Esophagus squamous epithelium (tissue), 4 donors: ENCODE results near the gene CTDSPL.

Experiments
- POLR2A ChIP-seq, 4 donors: fragments of 450-650 bp; IDR thresholded peaks; one replicate each; pipeline ENCODE4 v1.6.1; 2017; ENCODE audit warnings: antibody characterized with exemption in 4 of 4, mild to moderate bottlenecking in 4 of 4, moderate library complexity in 3 of 4
- TF ChIP-seq, protein P1 (sequence below), 6 experiments: fragments of 450-650 bp in 4 of 6; fragments of 200-600 bp in 2 of 6; sonication (generic) in 2 of 6; IDR thresholded peaks; one replicate each; pipeline ENCODE4 v1.5.1; 2016 to 2019; ENCODE audit warnings: antibody characterized with exemption in 6 of 6, mild to moderate bottlenecking in 4 of 6, moderate library complexity in 4 of 6

DNA sequence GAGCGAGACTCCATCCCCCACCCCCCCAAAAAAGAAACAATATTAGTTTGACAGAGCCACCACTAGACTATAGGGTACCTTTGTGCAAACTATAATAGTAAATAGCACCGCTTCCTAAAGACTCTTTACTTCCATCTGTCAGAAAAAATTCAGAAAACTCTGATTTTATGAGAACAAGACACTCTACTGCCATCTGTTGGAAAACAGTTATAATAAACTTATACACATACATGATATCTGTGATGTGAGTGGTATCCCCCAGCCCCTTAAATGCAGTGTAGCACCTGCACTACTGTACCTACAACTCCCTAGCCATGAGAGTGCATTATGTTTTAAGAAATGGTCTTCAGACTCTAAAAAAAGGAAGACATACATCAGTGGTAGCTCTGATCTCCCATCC lies 47.1 kb upstream of the CTDSPL start:
- TF ChIP-seq, protein P1, sequence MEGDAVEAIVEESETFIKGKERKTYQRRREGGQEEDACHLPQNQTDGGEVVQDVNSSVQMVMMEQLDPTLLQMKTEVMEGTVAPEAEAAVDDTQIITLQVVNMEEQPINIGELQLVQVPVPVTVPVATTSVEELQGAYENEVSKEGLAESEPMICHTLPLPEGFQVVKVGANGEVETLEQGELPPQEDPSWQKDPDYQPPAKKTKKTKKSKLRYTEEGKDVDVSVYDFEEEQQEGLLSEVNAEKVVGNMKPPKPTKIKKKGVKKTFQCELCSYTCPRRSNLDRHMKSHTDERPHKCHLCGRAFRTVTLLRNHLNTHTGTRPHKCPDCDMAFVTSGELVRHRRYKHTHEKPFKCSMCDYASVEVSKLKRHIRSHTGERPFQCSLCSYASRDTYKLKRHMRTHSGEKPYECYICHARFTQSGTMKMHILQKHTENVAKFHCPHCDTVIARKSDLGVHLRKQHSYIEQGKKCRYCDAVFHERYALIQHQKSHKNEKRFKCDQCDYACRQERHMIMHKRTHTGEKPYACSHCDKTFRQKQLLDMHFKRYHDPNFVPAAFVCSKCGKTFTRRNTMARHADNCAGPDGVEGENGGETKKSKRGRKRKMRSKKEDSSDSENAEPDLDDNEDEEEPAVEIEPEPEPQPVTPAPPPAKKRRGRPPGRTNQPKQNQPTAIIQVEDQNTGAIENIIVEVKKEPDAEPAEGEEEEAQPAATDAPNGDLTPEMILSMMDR (IDR thresholded peaks at IDR 0.05), result peak in 3 of 6 experiments; percentile 10 to 22 (median 13)
- TF ChIP-seq POLR2A (IDR thresholded peaks at IDR 0.05), result no peak
